Measurements from ENCODE around the gene EIF4H. TPM values are rescaled to one million over a fixed set of nuclear protein-coding genes. Genes with fewer than 3 reads are reported as not detected.

EIF4H gene
- total and polyA plus RNA-seq, 7 donors = 196 to 327 (median 263) TPM

- Histone ChIP-seq H3K27me3 (ENCODE audit: insufficient read depth in 3 of 3, low read length in 2 of 3) (no peaks in the 10 kb centered on the region), H3K4me1 (peaks cover 36% of the 10 kb centered on the region), H3K4me3 (peak overlapping the region; percentile 96), H3K9me3 (no peaks in the 10 kb centered on the region), H3K27ac (peak overlapping the region; percentile 97), H3K36me3 (ENCODE audit: insufficient read depth in 1 of 2, low read depth in 1 of 2) (peaks cover 0 to 12% of the 10 kb centered on the region in 2 donors)
- 72 to 76% (median 74%) methylated on average over 14 of the region's 14 CpGs for WGBS, 3 donors
- no peak for ATAC-seq
- intact Hi-C loops (cut with DNase I) = loop anchor here (5.0 kb wide), 2 partner anchors 66 to 106 kb away; no protein-coding TSS in a partner anchor
- TF ChIP-seq CTCF (IDR thresholded peaks at IDR 0.05) = no peak
- DNase-seq = no peak
Observed at GRCh38 chr7:74173074-74173473, 1.1 kb upstream of the EIF4H start.

- no peak for ATAC-seq
- peaks cover 38% of the 10 kb centered on the region for H3K4me1 ChIP-seq
- peak overlapping the region; percentile 97 for H3K27ac ChIP-seq
- WGBS, 3 donors = 6 to 8% (median 6%) methylated on average over 11 of the region's 11 CpGs
- no peaks in the 10 kb centered on the region for H3K27me3 ChIP-seq (ENCODE audit: insufficient read depth in 3 of 3, low read length in 2 of 3)
- H3K4me3 ChIP-seq = peak overlapping the region; percentile 96
- no peaks in the 10 kb centered on the region for H3K9me3 ChIP-seq
- intact Hi-C loops (cut with DNase I) = loop anchor here (5.0 kb wide), 2 partner anchors 66 to 106 kb away; no protein-coding TSS in a partner anchor
- TF ChIP-seq CTCF (IDR thresholded peaks at IDR 0.05) = no peak
- peaks cover 0 to 13% of the 10 kb centered on the region in 2 donors for H3K36me3 ChIP-seq (ENCODE audit: insufficient read depth in 1 of 2, low read depth in 1 of 2)
- DNase-seq = no peak
Observed at GRCh38 chr7:74173491-74173865, 678 bp upstream of the EIF4H start.

GRCh38 chr7:74174606-74175082 is 488 bp downstream of the EIF4H start:
- WGBS, 3 donors = 0 to 1% (median 0%) methylated on average over 40 to 43 of the region's 43 CpGs
- peak overlapping the region; percentile 96 for H3K4me3 ChIP-seq
- H3K36me3 ChIP-seq (ENCODE audit: insufficient read depth in 1 of 2, low read depth in 1 of 2) = peaks cover 0 to 24% of the 10 kb centered on the region in 2 donors
- intact Hi-C loops (cut with DNase I) = loop anchor here (5.0 kb wide), 2 partner anchors 67 to 107 kb away; no protein-coding TSS in a partner anchor
- no peaks in the 10 kb centered on the region for H3K9me3 ChIP-seq
- H3K27ac ChIP-seq = peak overlapping the region; percentile 97
- H3K27me3 ChIP-seq (ENCODE audit: insufficient read depth in 3 of 3, low read length in 2 of 3) = no peaks in the 10 kb centered on the region
- ATAC-seq (peak; percentile 26 to 58 (median 34)), DNase-seq (peak; percentile 55 to 82)
- TF ChIP-seq CTCF (IDR thresholded peaks at IDR 0.05) = no peak
- H3K4me1 ChIP-seq = peaks cover 50% of the 10 kb centered on the region

- no peak for ATAC-seq
- no peaks in the 10 kb centered on the region for H3K9me3 ChIP-seq
- H3K27me3 ChIP-seq (ENCODE audit: insufficient read depth in 3 of 3, low read length in 2 of 3) = no peaks in the 10 kb centered on the region
- peak overlapping the region; percentile 96 for H3K4me3 ChIP-seq
- peaks cover 0 to 26% of the 10 kb centered on the region in 2 donors for H3K36me3 ChIP-seq (ENCODE audit: insufficient read depth in 1 of 2, low read depth in 1 of 2)
- intact Hi-C loops (cut with DNase I) = no loop called here
- peak overlapping the region; percentile 97 for H3K27ac ChIP-seq
- TF ChIP-seq CTCF (IDR thresholded peaks at IDR 0.05) = no peak
- H3K4me1 ChIP-seq = peaks cover 57% of the 10 kb centered on the region
- WGBS, 3 donors = 8 to 13% (median 10%) methylated on average over 6 of the region's 6 CpGs
- DNase-seq = no peak
Observed at GRCh38 chr7:74175340-74175739, 1.2 kb downstream of the EIF4H start.

- peaks cover 69% of the 10 kb centered on the region for H3K4me1 ChIP-seq
- peak overlapping the region; percentile 96 for H3K4me3 ChIP-seq
- peak overlapping the region; percentile 74 for H3K27ac ChIP-seq
- H3K27me3 ChIP-seq (ENCODE audit: insufficient read depth in 3 of 3, low read length in 2 of 3) = no peaks in the 10 kb centered on the region
- peaks cover 0 to 26% of the 10 kb centered on the region in 2 donors for H3K36me3 ChIP-seq (ENCODE audit: insufficient read depth in 1 of 2, low read depth in 1 of 2)
- WGBS, 3 donors = 52 to 66% (median 56%) methylated on average over 3 of the region's 3 CpGs
- ATAC-seq (no peak), DNase-seq (no peak)
- intact Hi-C loops (cut with DNase I) = no loop called here
- no peaks in the 10 kb centered on the region for H3K9me3 ChIP-seq
- no peak for TF ChIP-seq CTCF (IDR thresholded peaks at IDR 0.05)
Observed at GRCh38 chr7:74176555-74176954, 2.4 kb downstream of the EIF4H start.
